HG03103 (cell line): Measurements from ENCODE around the gene PRKCSH.
"Not testable (repeated sequence)": the region's sequence is repeated elsewhere in the genome, so short reads cannot be mapped to it uniquely, and the experiment has no call there.

Source experiments
- ATAC-seq: cut with Tn5 transposase; IDR thresholded peaks from one replicate; pipeline ENCODE4 v1.9.1; 2021; ENCODE audit warnings: low read depth; ENCODE audit not compliant: unreplicated experiment

Gene PRKCSH

DNA sequence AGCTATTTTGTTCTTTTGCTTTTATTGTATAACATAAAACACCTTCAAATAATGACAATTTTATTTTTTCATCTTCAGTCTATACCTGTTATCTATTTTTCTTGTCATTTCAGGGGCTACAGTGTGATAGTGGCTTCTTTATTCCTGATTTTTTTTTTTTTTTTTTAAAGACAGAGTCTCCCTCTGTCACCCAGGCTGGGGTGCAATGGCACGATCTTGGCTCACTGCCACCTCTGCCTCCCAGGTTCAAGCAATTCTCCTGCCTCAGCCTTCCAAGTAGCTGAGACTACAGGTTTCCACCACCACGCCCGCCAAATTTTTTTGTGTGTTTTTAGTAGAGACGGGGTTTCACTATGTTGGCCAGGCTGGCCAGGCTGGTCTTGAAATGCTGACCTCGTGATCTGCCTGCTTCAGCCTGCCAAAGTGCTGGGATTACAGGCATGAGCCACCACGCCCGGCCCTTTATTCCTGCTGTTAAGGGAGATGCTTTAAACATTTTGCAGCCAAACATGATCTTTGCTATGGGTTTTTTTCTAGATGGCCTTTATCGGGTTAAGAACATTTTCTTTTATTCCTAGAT, 32.9 kb downstream of the PRKCSH start:
- not testable (repeated sequence) for ATAC-seq

DNA sequence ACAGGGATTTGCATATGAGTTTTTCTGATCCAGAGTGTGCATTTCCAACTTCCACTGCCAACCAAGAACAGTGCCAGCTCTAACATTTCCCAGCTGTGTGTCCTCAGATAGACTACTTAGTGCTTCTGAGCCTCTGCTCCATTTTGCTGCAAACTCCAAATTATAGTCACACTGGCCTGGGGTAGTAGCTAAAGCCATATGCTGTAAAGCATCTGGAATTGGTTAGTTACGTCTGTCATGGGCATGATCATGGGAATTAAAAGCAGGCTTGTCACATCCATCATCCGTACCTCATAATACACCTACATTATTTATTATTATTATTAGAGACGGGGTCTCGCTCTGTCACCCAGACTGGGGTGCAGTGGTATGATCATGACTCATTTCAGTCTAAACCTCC, 38.3 kb downstream of the PRKCSH start:
- no peak for ATAC-seq

DNA sequence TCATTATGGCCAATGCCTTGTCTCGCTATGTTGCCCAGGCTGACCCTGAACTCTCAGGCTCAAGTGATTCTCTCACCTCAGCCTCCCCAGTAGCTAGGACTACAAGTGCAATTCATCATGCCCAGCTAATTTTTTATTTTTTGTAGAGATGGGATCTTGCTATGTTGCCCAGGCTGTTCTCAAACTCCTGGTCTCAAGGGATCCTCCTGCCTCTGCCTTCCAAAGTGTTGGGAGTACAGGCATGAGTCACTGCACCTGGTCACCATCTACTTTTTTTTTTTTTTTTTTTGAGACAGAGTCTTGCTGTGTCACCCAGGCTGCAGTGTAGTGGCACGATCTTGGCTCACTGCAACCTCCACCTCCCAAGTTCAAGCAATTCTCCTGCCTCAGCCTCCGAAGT, 39.9 kb downstream of the PRKCSH start:
- not testable (repeated sequence) for ATAC-seq

DNA sequence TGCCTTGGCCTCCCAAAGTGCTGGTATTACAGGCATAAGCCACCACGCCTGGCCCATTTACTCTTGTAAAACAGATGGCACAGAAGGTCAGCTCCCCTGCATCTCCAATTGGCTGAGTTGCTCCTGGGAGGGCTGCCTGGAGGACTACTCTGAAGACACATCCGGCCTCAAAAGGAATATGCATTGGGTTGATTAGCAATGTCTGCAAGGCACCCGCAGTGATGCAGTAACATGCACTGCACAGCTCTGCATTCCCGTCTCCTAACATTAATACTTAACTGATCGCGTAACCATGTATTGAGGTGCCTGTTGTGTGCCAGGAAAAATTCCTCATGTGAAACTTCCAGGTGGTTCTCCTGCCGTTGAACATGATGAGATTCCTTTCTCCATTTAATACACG, 40.4 kb downstream of the PRKCSH start:
- ATAC-seq, result no peak

DNA sequence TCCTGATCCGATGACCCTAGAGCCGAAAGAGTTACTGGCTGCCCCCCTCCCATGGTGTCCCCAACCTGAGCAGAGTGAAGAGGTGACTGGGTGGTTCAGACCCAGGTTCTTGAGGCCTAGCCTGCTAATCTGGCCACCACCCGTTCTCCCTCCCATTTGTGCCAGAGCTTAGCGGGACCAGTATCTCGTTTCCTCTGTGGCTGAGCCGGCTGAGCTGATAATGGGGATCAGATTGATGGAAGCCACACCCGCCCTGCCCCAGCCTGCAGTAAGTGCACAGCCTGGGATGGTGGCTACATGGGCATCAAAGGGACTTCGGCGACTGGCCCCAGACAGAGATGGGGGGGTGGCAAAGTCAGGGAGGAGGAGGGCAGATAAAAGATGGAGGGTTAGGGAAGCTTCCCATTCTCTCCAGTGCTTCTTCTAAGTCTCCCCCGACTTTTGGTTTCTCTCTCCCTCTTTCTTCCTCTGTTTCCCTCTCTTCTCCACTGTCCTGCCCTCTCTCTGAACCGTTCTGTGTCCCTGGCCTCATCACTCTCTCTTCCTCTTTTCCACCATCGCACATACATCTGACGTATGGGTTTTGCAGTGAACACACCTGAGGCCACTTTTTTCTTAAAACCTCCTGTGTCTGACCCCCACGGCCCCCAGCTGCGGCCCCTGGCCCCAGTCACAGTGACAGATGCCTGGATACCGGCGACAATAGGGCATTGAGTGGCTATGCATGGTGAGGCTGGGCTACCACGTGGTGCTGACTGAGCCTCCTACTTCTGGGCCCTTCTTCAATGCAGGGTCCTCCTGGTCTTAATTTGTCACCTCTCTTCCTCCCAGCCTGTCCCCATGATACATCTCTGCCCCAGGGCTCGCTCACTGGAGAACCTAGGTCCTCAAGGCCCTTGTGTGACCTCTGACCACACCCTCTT, 43.0 kb downstream of the PRKCSH start:
- no peak for ATAC-seq

DNA sequence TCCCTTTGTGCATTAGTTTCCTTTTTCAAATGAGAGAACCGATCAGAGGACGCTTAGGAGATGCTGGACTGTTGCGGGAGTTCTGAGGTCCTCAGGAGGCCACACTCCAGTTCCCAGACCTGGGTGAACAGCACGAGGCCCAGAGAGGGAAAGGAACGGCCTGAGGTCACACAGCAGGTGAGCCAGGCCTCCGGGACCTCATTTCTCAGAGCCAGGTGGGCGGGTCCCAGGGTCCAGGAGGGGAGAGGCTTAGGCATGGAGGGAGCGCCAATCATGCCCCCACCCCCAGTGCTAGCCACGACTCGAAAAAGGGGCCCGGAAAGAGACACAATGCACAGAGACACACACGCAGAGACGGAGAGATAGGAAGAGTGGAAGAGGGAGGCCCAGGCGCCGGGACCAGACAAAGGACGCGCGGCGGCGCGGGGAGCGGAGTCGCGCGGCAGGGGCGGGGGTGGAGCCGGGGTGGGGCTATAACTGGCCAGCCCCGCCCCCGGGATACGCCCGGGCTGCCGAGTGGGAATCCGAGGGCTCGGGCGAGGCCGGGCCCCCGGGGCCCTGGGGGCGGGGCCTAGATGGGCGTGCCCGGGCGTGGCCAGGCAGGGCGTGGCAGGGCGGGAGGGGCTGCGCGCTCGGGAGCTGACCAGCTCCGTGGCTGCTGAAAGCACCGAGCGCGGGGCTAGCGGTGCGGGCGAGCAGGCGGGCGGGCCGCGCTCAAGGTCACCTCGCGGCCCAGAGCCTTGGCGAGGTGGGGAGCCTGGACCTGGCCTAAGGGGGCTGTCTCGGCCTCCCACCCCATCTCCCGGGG, 43.9 kb downstream of the PRKCSH start:
- ATAC-seq, result no peak

DNA sequence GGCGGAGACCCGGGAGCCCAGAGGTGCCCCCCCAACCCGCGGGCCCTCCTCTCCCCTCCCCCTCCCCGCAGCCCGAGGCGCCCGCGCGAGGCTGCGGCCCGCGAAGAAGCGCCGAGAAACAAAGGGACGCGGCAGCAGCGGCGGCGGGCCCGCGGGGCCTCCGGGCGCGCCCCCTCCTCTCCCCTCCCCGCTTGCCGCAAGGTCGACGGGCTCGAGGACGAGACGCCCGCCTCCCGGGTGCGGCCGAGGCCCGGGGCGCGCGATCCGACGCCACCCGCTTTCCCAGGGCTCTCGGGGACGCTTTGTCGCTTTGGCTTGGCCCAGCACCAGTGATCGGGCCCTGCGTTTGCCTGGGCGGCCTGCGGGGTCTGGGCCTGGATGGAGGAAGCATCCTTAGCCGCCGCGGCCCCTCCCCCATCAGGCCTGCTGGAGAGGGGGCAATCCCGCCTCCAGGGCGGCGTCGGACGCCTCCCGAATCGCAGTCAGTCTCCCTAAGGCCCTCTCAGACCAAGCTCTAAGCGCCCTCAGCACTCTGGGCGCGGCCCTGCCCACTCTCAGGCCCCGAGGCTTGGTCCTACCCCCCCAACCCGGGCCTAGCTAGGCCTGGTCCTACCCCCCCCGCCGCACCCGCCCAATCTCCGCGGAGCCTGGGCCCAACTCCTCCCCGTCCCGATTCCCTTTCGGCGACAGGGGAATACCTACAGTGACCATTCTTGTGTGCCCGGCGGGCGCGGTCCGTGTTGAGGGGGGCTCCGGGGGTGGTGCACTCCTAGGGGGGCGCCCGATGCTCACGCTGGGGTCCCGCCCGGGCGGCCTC, 44.7 kb downstream of the PRKCSH start:
- ATAC-seq, result no peak

DNA sequence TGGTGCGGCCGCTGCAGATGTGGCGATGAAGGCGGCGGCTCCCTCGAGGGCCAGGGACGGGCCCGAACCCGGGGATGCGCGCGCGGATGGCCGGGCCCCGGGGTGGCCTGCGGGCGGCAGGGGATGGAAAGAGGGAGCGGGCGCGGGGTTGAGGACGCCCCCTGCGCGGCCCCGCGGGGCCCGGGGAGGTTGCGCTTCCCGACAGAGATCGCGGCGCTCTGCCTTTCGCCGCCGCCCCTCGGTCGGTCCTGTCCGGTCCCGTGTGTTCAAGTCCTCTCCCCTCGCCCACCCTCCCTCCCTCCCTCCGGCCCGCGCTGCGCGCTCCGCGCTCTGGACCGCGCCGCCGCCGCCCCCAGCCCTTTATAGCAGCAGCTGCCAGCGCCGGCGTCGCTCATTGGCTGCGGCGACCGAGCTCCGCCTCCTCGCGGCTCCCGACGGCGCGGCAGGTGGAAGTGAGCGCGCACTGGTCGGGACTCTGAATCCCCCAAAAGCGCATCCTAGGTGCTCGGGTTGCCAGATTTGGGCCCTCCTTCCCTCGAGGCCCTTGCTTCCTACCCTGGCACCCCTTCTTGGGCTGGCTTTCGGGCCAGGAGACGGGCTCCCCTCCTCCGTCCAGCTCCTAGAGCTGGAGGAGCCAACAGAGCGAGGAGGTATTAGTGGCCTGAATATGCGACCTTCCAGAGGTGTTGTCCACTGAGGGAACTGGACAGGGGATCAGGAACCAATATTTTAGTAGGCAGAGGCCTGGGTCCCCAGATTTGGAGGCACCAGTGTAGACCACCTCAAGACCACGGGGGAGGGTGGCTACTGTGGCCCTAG, 45.5 kb downstream of the PRKCSH start, which contains the start of gene ELAVL3:
Gene ELAVL3 (minus strand): TSS at position 332 of the 819 bp plus-strand sequence. CDS start 438 bp downstream, outside the sequence.
- no peak for ATAC-seq

DNA sequence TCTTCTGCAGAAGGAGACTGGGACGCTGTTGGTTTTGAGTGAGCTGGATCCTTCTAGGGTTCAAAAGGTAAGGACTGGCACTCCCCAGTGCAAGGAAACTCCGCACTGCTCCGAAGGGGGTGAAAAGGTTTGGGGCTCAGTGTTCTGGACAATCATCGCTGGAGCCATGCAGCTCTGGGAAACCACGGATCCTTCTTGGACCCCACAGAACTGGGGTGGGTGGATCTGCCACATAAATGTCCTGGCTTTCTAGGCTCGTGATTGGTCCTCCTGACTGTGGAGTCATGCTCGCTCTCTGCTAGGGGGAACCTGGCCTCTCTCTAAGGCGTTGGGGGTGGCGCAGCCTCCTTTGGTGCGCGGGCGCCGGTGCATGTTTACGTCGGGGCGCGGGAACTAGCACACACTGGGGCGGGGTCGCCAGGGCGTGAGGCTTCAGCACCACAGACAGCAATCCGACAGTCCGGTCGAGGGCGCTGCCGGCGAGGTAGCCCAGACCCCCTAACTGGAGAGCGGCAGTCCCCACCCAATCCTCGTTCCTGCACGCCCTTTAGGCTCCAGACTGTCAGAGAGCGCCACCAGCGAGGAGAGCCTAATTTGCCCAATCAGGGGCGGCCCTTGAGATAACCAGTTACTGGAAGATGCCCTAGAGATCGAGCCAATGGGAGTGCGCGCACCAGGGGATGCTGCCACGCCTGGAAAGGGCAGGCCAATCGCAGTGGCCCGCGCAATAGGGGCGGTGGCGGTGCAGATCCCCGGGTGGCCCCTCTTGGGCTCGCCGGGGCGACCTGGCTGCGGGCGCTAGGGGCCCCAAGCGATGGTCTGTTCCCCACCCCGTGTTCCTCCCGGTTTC, 46.3 kb downstream of the PRKCSH start:
- ATAC-seq, result peak; percentile 61

DNA sequence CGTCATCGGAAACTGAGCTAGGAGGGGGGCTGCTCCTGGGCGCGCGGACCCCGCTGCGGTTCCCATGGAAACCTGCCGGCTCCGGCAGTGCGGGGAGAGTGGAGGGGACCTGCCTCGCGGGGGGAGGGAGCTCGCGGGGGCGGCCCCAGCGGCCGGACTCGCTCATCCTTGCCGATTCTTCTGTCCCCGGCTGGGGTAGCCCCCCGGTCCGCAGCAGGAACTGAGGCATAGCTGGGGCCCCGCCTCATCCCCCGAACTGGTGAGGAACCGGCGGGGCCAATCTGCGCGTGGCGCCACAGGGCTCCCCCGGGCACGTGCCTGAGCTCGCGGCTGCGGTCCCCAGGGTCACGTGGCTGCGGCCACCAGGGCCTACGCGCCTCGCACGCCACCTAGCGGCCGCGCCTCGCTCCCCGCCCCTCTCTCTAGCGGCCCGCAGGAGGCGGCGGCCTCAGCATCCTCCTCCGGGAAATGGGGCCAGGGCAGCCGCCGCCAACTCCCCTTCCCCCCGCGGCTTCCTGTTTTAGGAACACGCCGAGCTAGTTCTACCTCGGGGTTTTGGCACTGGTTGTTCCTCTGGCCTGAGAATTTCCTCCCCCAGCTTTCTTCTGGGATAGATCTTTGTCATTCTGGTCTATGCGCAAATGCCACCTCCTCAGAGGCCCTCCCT, 47.1 kb downstream of the PRKCSH start:
- peak; percentile 51 for ATAC-seq

DNA sequence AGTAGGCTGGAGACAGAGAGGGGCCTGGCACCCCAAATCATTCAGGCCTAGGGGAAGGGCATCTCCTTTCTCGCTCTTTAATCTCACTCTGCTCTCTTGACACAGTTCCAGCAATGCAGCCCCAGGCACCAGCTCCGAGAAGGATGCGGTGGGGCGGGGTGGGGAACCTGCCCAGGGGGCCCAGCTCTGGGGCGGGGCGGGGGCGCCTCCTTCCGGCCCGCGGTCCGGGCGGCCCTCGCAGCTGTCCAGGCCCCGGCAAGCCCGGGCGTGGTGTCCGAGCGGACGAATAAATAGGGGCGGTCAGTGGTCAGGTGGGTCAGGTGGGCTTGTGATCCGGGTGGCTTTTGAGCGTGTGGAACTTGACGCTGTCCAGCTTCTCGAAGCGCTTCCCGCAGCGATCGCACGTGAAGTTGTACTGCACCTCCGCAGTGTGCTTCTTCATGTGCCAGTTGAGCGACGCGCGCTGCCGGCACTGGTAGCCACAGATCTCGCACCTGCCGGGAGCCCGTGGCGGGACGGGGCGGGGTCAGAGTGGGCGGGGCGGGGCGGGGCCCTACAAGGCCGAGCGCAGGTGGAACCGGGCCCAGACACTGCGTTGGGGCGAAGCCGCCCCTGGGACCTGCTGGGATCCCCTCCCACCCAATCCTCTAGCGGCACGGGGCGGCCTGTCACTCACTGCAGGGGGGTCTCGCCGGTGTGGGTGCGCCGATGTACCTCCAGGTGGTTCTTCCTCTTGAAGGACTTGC, 48.1 kb downstream of the PRKCSH start:
- ATAC-seq, result no peak

DNA sequence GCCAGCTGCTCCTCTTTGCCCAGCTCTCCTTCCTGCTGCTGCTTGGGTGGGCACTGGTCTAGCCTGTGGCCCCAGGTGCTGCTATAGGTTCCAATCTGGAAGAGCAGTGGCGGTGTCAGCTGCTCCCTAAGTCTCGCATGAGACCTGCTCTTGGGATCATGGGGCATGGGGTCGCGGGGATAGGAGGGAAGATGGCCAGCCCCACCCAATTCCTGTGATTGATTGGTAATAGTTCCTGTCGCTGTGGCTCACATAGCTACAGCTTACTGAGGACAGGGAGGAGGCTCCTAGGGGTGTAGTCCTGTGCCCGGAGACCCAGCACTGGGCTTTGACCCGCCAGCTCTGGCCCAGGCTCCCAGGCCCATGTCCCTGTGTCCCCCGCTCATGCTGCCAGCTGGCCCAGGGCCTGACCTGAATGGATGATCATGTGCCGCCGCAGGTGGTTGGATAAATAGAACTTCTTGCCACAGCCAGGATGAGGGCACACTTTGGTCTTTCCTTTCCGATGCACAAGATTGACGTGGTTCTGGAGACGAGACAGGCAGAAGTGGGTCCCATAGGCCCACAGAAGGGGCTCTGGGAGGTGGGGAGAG, 49.9 kb downstream of the PRKCSH start:
- ATAC-seq, result no peak

DNA sequence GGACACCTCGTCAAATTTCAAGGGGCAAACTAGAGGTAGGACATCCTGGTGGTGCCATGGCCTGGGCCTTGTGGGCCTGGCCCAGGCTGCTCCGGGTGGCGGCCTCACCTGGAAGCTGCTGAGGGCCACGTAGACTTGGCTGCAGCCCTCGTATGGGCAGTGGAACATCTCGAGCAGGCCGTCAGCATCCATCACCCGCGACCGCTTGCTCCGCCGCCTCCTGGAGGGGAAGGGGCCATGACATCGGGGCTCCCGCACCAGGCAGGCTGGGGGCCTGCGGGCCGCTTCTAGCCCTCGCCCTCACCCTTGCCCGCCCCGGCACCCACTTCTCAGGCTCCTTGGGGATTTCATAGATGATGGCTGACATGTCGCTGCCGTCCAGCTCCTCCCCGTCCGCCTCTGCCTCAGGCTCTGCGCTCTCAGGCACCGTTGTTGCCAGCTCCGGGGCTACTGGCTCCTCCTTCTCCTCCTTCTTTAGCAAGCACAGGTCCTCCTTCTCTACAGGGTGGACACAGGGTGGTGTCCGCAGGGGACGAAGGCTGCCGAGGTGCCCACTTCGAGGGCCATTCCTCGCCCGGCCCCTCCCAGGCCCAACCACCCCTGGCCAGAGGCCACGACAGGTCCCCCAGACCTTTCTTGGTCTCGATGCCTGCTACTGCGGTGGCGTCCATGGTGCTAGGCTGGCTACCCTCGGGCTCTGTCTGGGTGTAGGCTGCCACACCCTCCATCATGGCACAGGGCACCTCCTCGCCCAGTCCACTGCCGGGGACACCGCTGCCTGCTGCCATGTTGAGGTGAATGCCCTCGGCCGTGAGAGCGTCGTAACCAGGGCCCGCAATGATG, 51.4 kb downstream of the PRKCSH start:
- ATAC-seq, result no peak

DNA sequence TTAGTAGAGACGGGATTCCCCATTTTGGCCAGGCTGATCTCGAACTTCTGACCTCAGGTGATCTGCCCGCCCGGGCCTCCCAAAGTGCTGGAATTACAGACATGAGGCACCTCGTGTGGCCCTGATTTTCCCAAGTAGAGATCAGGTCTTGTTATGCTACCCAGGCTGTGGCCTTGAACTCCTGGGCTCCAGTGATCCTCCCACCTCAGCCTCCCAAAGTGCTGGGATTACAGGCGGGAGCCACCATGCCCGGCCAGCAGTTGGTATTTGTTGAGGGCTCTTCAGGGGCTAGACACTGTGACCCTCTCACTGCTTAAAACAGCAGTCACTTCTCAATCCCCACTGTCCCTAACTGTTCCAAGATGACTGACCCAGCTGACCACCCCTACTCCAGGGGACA, 53.9 kb downstream of the PRKCSH start:
- ATAC-seq, result no peak

DNA sequence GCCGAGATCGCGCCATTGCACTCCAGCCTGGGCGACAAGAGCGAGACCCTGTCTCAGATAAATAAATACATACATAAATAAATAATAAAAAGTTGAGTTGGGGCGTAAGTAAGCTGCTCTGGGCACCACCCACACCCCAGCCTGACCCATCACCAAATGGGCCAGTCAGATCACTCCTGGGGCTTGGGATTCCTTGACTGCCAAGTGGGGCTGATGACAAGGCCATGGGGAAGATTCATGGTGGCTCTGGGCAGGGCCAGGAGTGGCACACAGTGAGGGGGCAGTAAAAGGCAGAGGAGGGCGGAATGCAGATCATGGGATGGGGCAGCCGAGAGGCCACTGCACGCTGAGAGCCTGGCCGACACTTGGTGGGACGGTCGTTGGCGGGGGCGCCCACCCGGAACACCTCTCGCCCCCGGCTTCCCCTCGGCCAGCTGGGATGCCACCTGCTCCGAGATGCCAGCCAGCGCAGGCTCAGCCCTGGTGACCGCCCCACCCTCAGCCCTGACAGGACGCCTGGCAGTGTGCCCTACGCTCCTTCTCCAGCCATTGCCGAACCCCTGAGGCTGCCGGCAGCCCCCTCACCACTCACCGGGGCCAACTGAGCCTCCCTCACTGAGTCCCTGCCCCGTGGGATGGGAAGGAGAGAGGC, 59.3 kb downstream of the PRKCSH start:
- ATAC-seq, result no peak

DNA sequence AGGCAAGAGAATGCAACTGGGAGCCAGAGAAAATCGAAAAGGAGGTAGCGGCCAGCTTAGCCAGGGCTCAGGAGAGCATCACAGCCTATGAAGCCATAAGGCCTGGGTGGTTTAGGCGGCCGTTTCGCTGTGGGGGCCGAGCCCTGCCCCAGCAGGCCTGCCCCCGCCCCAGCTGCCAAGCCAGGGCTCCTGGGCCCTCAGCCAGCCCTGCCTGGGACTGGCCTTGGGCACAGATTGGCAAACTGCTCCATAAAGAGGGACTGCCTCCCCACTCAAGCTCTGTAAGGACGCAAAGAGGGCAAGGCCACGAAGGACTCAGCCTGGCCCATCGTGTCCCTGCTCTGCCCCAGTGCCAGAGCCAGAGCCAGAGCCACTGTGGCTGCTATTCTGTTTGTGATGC, 60.0 kb downstream of the PRKCSH start:
- no peak for ATAC-seq
